ENCODE results near the gene TMEM53.
A peak's percentile ranks its signal among the peaks of the same experiment; 100 is the strongest.

TMEM53 gene

GRCh38 chr1:44635439-44635838 is 38.8 kb downstream of the TMEM53 start:
- DNase-seq (ENCODE audit: low read depth): no peak
- no peak overlapping the region for H3K4me3 ChIP-seq (ENCODE audit: low read depth, low read length)
- in situ Hi-C loops (cut with HindIII; ENCODE audit: low sequenced_read_pairs): no loop called here
- TF ChIP-seq, protein P1, sequence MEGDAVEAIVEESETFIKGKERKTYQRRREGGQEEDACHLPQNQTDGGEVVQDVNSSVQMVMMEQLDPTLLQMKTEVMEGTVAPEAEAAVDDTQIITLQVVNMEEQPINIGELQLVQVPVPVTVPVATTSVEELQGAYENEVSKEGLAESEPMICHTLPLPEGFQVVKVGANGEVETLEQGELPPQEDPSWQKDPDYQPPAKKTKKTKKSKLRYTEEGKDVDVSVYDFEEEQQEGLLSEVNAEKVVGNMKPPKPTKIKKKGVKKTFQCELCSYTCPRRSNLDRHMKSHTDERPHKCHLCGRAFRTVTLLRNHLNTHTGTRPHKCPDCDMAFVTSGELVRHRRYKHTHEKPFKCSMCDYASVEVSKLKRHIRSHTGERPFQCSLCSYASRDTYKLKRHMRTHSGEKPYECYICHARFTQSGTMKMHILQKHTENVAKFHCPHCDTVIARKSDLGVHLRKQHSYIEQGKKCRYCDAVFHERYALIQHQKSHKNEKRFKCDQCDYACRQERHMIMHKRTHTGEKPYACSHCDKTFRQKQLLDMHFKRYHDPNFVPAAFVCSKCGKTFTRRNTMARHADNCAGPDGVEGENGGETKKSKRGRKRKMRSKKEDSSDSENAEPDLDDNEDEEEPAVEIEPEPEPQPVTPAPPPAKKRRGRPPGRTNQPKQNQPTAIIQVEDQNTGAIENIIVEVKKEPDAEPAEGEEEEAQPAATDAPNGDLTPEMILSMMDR (IDR thresholded peaks at IDR 0.05; ENCODE audit: low read depth, low read length, missing control alignments): no peak

DNA sequence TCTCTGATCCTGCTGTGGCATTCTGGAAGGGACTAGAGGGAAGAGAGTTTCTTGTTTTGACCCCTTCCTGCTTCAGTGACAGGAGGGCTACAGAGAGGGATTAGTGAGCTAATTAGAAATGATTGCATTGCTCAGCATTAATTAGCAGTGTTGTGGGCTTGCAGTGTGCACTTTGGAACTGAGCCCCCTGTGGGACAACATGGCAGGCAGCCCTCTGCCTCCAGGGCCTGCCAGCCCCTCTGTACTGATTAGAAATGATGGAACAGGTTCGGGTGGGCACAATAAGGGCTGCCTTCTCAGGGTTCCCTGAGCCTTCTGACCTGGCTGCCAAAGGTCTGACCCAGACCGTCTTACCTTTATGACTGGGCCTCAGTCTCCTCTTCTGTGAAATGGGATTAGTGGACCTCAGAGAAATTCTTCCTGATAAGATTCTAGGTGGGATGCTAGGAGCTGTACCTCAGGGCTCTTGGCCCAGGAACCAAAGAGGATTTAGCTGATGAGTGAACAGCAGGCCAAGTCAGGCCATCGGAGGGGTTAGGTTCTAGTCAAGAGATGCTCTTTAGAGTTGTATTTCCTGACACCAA is 39.6 kb downstream of the TMEM53 start:
- in situ Hi-C loops (cut with HindIII; ENCODE audit: low sequenced_read_pairs): no loop called here
- TF ChIP-seq, protein P1 (IDR thresholded peaks at IDR 0.05; ENCODE audit: low read depth, low read length, missing control alignments): no peak
- no peak overlapping the region for H3K4me3 ChIP-seq (ENCODE audit: low read depth, low read length)

DNA sequence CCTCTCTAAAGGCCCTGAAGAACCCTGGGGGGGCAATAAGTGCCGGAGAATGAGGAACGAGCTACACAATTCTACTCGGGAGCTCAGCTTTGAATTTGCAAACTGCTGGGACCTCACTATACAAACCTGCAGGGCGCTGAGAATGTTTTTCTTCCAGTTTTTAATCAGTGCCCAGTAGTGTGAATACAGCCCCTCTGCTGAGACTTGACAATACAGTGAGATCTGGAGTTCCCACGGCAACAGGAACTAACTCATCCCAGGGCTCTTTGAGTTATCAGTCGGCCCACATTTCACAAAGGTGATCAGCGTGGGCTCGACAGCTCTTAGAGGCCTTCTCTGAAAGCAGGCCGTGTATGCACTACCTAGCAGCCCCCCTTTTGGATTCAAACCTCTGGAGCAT is 41.7 kb downstream of the TMEM53 start:
- in situ Hi-C loops (cut with HindIII; ENCODE audit: low sequenced_read_pairs): no loop called here
- DNase-seq (ENCODE audit: low read depth): no peak
- TF ChIP-seq, protein P1 (IDR thresholded peaks at IDR 0.05; ENCODE audit: low read depth, low read length, missing control alignments): no peak
- peak overlapping the region; percentile 55 for H3K4me3 ChIP-seq (ENCODE audit: low read depth, low read length)

More for the DNA sequence above, 39.6 kb downstream of the TMEM53 start:
- DNase-seq (ENCODE audit: low read depth): no peak

- peak overlapping the region; percentile 55 for H3K4me3 ChIP-seq (ENCODE audit: low read depth, low read length)
- TF ChIP-seq, protein P1 (IDR thresholded peaks at IDR 0.05; ENCODE audit: low read depth, low read length, missing control alignments): no peak
- in situ Hi-C loops (cut with HindIII; ENCODE audit: low sequenced_read_pairs): no loop called here
- peak; percentile 66 for DNase-seq (ENCODE audit: low read depth)
These were observed 42.4 kb downstream of the TMEM53 start for GRCh38 chr1:44631647-44632539.

DNA sequence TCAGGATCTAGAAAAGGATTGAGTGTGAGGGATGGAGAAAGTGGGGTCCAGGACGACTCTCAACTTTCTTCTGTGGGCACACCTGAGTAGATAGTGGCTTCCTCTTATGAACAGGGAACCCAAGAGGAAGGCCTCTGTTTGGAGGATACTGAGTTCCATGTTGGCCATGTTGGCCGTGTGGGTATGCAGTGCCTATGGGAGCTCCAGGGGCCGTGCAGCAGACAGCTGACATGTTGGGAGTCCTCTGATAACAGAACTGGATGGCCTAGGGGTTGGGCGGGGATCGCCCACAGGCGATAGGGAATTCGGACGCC is 43.0 kb downstream of the TMEM53 start:
- in situ Hi-C loops (cut with HindIII; ENCODE audit: low sequenced_read_pairs): no loop called here
- peak overlapping the region; percentile 55 for H3K4me3 ChIP-seq (ENCODE audit: low read depth, low read length)
- no peak for DNase-seq (ENCODE audit: low read depth)
- TF ChIP-seq, protein P1 (IDR thresholded peaks at IDR 0.05; ENCODE audit: low read depth, low read length, missing control alignments): no peak

DNA sequence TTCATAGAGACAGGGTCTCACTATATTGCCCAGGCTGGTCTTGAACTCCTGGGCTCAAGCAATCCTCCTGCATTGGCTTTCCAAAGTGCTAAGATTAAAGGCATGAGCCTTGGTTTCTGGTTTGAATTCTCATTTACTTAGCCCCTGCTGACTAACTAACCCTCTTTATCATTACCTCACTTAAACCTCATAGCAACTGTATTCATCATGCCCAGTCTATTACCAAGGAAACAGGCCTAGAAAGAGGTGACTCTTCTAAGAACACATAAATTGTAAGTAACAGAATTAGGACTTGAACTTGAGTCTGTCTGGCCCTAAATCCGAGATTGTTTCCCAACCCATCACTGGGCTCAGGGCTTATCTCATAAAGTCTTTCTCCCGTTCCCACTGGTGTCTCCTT is 44.2 kb downstream of the TMEM53 start:
- TF ChIP-seq, protein P1 (IDR thresholded peaks at IDR 0.05; ENCODE audit: low read depth, low read length, missing control alignments): no peak
- DNase-seq (ENCODE audit: low read depth): no peak
- H3K4me3 ChIP-seq (ENCODE audit: low read depth, low read length): no peak overlapping the region
- in situ Hi-C loops (cut with HindIII; ENCODE audit: low sequenced_read_pairs): no loop called here
